ENCODE results near the gene MESD. TPM values are rescaled to one million over a fixed set of nuclear protein-coding genes. Genes with fewer than 3 reads are reported as not detected.
"Not testable (repeated sequence)": the region's sequence is repeated elsewhere in the genome, so short reads cannot be mapped to it uniquely, and the experiment has no call there.

The MESD gene
- total RNA-seq, 4 donors from 2014 or later = 21.2 to 43.8 (median 35.1) TPM

DNA sequence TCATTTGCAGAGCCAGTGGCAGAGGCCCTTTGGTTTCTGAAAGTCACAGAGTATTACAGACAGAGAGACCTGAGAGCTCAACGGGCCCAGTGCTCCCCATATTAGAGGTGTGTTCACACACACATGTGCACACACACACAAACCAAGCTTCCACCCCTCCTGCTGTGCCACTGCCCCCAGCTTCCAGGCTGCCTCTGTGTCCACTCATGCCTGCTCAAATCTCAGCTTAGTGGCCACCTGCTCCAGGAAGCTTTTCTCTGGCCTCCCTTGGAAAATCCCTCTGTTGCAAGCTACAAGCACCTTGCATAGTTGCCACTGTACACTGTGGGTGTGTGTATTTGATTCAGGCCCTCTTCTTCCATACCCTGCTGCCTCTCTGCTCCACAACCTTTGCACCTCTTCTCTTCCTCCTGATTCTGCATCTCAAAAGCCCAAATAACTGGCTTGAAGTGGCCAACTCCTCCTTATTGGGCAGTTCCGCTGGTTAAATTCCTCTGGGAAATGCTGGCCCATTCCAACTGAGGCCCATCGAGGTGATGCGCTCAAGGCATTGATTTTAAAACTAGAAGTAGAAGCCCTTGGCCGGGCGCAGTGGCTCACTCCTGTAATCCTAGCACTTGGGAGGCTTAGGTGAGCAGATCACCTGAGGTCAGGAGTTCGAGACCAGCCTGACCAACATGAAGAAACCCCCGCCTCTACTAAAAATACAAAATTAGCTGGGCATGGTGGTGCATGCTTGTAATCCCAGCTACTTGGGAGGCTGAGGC lies 23.0 kb downstream of the MESD start:
- Histone ChIP-seq H3K27me3 (no peaks in the 10 kb centered on the region), H3K4me1 (peaks cover 0 to 10% (median 0%) of the 10 kb centered on the region in 4 donors), H3K27ac (no peak overlapping the region), H3K9me3 (peaks cover 0 to 5% (median 0%) of the 10 kb centered on the region in 4 donors), H3K4me3 (no peak overlapping the region), H3K36me3 (peaks cover 0 to 42% (median 0%) of the 10 kb centered on the region in 3 donors)
- TF ChIP-seq CTCF (IDR thresholded peaks at IDR 0.05) (no peak), EP300 (IDR thresholded peaks at IDR 0.05) (no peak), POLR2A (IDR thresholded peaks at IDR 0.05) (no peak)
- DNase-seq (ENCODE audit: low spot score in 2 of 2) = no peak
- 89 to 96% methylated on average over 8 of the region's 8 CpGs for WGBS, 2 donors

- H3K36me3 ChIP-seq = peaks cover 0 to 42% (median 0%) of the 10 kb centered on the region in 3 donors
- not testable (repeated sequence) for DNase-seq (ENCODE audit: low spot score in 2 of 2); H3K27me3 ChIP-seq; H3K27ac ChIP-seq; H3K4me3 ChIP-seq; H3K9me3 ChIP-seq
- peaks cover 0 to 10% (median 0%) of the 10 kb centered on the region in 4 donors for H3K4me1 ChIP-seq
Observed at GRCh38 chr15:80965454-80965853, 24.2 kb downstream of the MESD start.

DNA sequence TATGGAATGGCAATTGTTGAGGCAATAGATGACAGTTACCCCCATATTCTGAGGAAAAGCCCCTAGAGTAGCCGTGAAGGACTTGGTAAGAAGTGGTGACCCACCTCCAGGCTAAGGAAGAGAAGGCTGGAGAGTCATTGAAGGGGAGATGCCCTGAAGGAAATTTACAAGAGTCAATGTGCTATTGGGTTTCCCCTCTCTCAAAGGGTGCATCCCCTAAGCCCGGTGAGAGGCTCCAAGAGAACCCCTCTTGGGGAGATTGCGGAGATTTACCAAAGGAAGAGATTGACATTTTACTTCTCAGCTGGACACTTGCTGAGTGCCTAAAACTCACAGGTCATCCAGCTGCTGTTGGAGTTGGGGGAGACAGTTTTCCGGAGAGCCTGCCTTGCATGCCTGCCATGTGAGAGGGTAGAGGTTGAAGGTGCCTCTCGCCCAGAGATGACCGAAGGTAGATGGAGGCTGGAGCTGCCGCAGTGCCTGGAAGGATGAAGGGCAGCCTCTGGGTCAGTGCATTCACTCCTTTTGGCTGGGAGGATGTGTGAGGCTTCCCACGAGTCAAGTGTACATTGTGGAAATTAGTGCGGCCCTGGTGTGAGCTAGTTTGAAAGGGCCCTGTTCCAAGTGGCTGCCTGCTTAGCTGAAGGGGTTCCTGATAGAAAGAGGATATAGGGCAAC lies 30.7 kb downstream of the MESD start:
- no peaks in the 10 kb centered on the region for H3K27me3 ChIP-seq
- WGBS, 2 donors = 96 to 98% methylated on average over 9 of the region's 9 CpGs
- no peak overlapping the region for H3K27ac ChIP-seq
- no peak for DNase-seq (ENCODE audit: low spot score in 2 of 2)
- H3K4me1 ChIP-seq = peaks cover 0 to 21% (median 6%) of the 10 kb centered on the region in 4 donors
- peaks cover 0 to 29% (median 0%) of the 10 kb centered on the region in 3 donors for H3K36me3 ChIP-seq
- H3K4me3 ChIP-seq = no peak overlapping the region
- no peak for TF ChIP-seq EP300 (IDR thresholded peaks at IDR 0.05)
- TF ChIP-seq POLR2A (IDR thresholded peaks at IDR 0.05) = no peak
- TF ChIP-seq CTCF (IDR thresholded peaks at IDR 0.05) = no peak
- H3K9me3 ChIP-seq = no peaks in the 10 kb centered on the region

DNA sequence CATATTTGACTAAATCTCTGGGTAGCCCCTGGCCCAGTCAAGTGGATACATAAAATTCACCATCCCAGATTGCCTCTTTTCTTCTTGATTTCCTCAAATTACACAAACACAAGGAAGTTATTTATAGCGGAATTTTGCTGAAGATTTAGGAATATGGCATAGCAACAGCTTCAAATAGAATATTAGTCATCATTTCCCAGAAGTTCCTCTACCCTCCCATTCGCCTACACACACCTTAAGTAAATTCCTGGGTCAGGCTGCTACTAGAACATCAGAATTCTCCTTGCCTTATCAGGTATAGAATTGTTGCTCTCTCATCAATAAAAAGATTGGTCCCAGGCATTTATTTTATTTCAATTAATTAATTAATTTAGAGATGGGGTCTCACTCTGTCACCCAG lies 31.6 kb downstream of the MESD start:
- Histone ChIP-seq H3K27me3 (no peaks in the 10 kb centered on the region), H3K36me3 (peaks cover 0 to 38% (median 0%) of the 10 kb centered on the region in 3 donors), H3K9me3 (no peaks in the 10 kb centered on the region), H3K27ac (no peak overlapping the region), H3K4me3 (no peak overlapping the region), H3K4me1 (peaks cover 0 to 29% (median 6%) of the 10 kb centered on the region in 4 donors)
- DNase-seq (ENCODE audit: low spot score in 2 of 2) = no peak
- WGBS, 2 donors = 96% methylated on average over 2 of the region's 2 CpGs
- TF ChIP-seq EP300 (IDR thresholded peaks at IDR 0.05) = no peak
- TF ChIP-seq POLR2A (IDR thresholded peaks at IDR 0.05) = no peak
- no peak for TF ChIP-seq CTCF (IDR thresholded peaks at IDR 0.05)

DNA sequence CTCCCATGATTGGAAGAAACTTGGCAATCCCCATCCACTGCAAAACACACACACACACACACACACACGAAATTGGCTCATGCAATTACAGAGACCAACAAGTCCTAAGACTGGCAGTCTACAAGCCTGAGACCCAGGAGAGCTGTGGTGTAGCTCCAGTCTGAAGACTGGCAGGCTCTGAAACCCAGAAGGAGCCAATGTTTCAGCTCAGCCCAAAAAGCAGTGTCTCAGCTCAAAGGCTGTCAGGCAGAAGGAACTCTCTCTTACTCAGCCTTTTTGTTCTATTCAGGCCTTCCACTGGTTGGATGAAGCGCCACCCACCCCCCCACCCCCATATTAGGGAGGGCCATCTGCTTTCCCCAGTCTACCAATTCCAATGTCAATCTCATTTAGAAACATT lies 32.1 kb downstream of the MESD start:
- H3K27me3 ChIP-seq = no peaks in the 10 kb centered on the region
- no peak overlapping the region for H3K27ac ChIP-seq
- DNase-seq (ENCODE audit: low spot score in 2 of 2) = no peak
- 83 to 92% methylated on average over 2 of the region's 2 CpGs for WGBS, 2 donors
- H3K9me3 ChIP-seq = no peaks in the 10 kb centered on the region
- H3K4me3 ChIP-seq = no peak overlapping the region
- H3K4me1 ChIP-seq = peaks cover 0 to 29% (median 6%) of the 10 kb centered on the region in 4 donors
- TF ChIP-seq POLR2A (IDR thresholded peaks at IDR 0.05) (no peak), CTCF (IDR thresholded peaks at IDR 0.05) (no peak), EP300 (IDR thresholded peaks at IDR 0.05) (no peak)
- H3K36me3 ChIP-seq = peaks cover 0 to 42% (median 0%) of the 10 kb centered on the region in 3 donors

DNA sequence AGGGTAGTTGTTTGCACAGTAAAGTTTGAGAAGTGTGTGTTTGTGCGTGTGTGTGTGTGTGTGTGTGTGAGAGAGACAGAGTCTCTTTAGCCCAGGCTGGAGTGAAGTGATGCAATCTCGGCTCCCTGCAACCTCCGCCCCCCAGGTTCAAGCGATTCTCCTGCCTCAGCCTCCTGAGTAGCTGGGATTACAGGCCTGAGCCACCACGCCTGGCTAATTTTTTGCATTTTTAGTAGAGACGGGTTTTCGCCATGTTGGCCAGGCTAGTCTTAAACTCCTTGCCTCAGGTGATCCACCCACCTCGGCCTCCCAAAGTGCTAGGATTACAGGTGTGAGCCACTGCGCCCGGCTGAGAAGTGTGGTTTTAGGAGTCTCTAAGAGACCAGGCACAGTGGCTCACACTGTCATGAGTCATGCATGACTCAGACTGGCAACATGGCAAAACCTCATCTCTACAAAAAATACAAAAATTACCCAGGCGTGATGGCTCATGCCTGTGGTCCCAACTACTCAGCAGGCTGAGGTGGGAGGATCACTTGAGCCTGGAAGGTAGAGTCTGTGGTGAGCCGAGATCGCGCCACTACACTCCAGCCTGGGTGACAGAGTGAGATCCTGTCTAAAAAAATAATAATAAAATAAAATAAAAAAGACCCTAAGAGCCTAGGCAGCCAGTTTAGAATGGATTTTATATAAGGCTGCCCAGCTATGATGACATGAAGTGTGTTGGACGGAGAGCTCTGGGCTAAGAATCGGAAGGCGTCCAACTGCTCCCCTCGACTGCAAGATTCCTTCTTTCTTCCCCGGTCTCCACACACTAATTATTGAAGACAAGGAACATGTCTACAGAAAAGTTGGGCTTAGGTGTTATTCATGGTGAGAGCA lies 33.8 kb downstream of the MESD start:
- DNase-seq (ENCODE audit: low spot score in 2 of 2); H3K4me3 ChIP-seq: not testable (repeated sequence)

More for the DNA sequence above, 33.8 kb downstream of the MESD start:
- not testable (repeated sequence) for H3K27ac ChIP-seq, H3K9me3 ChIP-seq, H3K27me3 ChIP-seq
- Histone ChIP-seq H3K4me1 (peaks cover 0 to 29% (median 6%) of the 10 kb centered on the region in 4 donors), H3K36me3 (peaks cover 0 to 59% (median 0%) of the 10 kb centered on the region in 3 donors)
- 82 to 88% methylated on average over 19 of the region's 19 CpGs for WGBS, 2 donors
